ENCODE results near the gene C1GALT1. TPM values are rescaled to one million over a fixed set of nuclear protein-coding genes. Genes with fewer than 3 reads are reported as not detected.

C1GALT1 gene
- total RNA-seq, 1 experiment from 2014 or later: 69.8 TPM

DNA sequence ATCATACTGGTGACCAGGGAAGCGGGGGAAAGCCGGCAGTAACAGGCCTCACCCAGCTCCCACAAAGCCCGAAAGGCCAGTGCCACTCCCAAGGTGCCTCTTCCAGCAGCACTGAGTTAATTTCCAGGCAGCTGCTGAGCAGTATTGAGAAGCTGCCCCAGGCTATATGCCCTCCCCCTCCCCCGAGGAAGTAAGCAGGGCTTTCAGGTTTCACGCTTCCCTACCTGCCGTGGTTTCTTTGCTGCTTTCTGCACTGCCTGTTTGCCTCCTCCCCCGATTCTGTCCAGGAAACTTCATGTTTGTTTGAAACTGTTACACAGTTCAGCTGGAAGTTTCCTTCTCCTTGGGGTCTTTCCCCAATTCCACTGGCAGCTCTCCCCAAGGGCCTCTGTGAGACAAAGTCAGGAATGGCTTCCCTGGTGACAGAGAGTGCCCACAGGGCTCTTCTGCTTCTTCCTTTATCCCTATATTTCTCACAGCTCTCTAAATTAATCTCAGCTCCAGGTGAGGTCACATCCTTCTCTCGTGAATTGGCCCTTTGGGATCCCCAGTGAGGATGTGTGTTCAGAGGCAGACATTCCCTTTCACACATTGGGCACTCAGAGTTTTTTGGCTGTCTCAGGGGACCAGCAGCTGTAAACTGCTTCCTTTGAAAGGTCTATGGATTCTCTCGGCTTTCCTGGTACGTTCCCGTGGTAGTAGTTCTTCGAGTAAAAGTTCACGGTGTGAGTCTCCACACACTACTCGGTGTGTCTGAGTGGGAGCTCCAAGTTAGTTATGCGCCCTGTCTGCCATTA lies 19.4 kb downstream of the C1GALT1 start:
- peak; percentile 56 for DNase-seq (ENCODE audit: low read depth)

DNA sequence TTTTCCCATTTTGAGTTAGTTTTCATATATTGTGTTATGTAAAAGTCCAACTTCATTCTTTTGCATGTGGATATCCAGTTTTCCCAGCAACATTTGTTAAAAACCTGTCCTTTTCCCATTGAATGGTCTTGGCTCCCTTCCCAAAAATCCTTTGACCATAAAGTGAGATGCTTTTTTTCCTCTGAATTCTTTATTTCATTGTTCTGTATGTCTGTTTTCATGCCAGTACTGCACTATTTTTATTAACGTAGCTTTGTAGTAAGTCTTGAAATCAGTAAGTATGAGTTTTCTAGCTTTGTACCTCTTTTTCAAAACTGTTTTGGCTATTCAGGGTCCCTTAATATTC lies 20.0 kb downstream of the C1GALT1 start:
- DNase-seq (ENCODE audit: low read depth): no peak

DNA sequence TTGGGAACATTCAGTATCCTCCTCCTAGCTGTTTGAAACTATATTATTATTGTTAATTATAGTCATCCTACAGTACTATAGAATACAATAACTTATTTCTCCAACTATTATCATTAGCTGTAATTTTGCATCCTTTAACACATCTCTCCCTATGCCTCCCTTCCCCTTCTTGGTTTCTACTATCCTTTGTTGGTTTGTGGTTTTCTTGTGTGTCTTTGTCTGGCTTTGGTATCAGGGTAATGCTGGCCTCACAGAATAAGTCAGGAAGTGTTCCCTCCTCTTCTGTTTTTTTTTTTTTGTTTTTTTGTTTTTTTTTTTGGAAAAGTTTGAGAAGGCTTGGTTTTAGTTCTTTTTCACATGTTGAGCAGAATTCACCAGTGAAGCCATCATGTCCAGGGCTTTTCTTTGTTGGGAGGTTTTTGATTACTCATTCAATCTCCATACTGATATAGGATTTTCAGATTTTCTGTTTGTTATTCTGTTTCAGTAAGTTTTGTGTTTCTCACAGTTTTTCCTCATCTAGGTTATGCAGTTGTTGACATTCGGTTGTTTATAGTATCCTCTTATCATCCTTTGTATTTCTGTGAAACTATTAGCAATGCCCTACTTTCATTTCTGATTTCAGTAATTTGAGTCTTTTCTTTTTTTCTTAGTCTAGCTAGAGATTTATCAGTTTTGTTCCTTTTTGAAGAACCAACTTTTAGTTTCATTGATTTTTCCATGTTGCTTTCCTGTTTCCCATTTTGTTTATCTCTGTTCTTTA lies 21.6 kb downstream of the C1GALT1 start:
- peak; percentile 19 for DNase-seq (ENCODE audit: low read depth)

DNA sequence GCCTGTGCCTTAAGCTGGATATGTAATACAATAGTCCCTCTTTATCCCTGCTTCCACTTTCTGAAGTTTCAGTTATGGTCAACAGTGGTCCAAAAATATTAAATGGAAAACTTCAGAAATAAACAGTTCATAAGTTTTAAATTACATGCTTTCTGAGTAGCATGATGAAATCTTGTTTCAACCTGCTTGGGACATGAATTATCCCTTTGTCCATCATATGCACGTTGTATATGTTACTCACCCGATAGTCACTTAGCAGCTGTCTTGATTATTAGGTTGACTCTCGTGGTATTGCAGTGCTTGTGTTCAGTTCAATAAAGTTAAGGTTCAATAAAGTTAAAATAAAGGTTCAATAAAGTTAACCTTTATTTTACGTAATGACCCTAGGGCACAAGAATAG lies 25.5 kb downstream of the C1GALT1 start:
- no peak for DNase-seq (ENCODE audit: low read depth)

DNA sequence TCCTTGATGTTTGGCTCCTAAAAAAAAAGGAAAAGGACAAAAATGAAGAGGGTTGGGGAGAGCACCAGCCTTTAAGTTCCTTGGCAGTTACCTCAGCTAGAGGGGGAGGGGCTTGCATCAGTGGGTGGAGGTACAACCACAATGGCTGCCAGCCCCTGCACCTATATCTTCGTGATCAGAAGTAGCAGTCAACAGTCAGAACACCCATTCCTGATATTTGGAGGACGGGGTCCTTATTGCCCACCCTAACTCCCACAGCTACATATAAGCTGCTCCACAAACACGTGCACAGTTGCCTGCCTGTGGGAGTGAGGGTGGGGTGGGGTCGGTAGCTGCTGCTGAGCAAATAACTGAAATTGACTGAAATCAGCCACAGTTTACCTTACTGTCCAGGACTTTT lies 26.2 kb downstream of the C1GALT1 start:
- no peak for DNase-seq (ENCODE audit: low read depth)

DNA sequence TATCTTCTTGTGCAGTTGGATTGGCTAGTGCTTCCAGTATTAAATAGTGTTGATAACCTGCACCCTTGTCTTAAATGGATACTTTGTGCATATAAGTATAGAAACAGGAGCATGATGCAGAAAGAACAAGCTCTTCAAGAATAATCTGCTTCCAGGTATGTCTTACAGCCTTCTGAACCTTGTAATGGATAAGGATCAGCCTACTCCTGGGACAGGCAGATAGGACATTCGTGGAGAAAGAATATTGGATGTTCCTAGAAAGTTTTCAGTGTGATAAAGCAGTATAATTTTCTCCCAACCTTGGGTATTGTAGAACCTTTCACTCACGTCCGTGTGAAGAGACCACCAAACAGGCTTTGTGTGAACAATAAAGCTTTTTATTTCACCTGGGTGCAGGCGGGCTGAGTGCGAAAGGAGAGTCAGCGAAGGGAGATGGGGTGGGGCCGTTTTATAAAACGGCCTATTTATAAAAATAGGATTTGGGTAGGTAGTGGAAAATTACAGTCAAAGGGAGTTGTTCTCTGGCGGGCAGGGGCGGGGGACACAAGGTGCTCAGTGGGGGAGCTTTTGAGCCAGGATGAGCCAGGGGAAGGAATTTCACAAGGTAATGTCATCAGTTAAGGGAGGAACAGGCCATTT lies 27.2 kb downstream of the C1GALT1 start:
- no peak for DNase-seq (ENCODE audit: low read depth)

DNA sequence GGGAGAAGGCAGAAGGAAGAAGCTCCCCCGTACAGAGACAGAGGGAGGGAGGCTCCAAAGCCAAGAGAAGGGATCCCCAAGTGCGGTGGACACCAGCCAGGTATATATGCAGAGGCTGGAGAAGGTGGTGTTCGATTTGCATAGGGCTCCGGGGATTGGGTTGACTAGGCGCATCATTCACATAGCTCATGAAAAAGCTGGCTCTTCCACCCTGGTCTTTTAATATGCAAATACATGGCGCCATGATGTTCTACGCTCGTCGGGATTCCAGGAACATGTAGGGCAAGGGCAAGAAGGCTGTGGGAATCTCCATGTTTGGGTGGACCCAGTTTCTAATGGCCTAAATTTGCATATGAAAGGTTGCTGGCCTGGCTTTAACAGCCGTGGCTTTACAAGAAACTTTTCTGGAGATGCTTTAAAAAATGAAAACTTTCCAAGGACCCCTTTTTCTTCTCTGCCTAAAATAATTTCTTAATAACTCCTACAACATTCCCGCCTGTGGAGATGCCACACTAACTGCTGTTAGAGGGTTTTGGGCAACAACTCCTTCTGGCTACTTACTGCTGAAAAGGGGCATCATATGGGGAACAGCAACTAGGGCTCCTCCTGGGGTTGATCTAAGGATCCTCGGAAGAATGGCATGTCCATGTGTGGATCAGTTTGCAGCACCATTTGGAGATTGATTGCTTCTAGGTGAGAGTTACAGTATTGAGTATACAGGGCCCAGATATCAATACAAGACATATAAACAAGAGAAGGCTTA lies 28.3 kb downstream of the C1GALT1 start:
- DNase-seq (ENCODE audit: low read depth): no peak

DNA sequence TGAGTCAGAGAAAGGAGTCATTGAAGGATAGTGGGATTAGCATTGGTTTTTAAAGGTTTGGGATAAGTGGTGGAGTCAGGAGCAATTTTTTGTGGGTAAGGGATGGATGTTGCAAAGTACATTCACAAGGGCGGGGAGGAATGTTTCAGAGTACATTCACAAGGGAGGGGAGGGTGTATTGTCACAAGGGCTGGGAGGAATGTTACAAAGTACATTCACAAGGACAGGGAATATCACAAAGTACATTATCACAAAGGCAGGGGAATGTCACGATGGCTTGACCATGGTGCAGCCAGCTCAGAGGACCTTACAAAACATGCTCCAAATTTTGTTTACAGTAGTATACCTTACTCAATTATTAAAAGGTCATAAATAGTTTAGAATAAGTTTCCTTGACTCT lies 30.3 kb downstream of the C1GALT1 start:
- DNase-seq (ENCODE audit: low read depth): peak; percentile 16

DNA sequence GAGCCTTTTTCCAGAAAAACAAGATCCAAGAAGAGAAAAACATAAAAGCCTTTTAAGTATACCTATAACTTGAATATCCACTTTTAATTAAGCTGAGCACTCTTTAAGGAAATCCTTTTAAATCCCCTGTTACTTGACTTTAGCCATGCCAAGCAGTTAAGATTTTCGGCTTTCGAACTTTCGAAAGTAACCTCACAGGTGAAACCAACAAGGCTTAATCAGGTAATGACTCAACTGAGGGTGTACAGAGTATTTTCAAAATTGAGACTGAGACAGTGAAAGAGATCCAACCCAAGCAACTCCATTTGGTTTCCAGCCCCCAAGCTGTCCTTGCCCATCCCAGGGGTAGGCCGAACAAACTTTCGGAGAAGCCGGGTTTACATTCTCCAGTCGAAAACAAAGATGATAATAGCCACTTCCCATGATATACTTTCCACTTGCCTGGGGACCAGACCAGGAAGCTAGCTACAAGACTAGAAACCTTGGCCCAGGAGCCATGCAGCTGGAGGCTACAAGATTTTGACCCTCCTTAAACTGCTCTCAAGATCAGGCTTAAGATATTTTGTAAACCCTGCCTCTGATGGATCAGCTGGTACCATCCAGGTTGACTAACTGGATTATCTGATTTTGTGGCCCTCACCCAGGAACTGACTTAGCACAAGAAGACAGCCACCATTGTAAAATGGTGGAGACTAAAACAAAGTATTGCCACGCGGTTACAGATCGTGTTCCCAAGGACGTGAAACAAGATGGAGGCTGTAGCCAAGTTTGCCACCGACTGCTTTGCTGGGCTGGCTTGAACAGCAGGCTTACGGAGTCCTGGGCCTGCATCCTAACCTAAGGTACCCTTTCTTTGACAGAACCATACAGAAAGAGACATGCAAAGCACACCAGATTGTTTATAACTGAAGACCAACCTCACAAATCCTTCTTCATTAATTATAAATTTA lies 32.3 kb downstream of the C1GALT1 start:
- no peak for DNase-seq (ENCODE audit: low read depth)

DNA sequence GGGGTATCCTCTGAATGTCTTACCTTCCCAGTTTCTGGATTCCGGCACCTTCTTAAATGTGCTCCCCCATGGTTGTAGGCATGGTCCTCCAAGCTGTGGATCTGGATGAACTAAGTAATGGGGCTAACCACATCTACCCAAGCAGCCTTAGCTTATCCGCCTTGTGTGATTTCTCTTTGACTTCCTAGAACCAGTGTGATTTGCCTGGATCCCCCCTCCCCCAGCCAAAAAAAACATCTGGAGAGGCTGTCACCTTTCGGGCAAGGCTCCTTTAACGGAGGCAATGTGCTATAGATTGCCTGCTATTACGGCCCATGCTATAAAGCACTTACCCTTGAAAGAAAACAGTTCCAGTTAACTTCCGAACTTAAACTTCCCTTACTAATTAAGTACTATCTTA lies 33.9 kb downstream of the C1GALT1 start:
- DNase-seq (ENCODE audit: low read depth): no peak

DNA sequence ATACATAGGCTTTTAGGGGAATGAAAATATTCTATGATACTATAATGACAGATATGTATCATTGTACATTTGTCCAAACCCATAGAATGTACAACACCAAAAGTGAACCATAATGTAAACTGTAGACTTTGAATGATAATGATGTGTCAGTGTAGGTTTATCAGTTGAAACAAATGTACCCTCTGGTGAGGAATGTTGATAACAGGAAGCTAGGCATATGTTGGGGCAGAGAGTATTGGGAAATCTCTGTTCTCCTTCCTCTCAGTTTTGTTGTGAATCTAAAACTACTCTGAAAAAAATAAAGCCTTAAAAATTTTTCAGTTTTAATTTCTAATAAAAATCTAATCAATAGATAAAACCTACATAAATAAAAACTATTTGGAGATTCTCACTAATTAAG lies 36.9 kb downstream of the C1GALT1 start:
- no peak for DNase-seq (ENCODE audit: low read depth)

DNA sequence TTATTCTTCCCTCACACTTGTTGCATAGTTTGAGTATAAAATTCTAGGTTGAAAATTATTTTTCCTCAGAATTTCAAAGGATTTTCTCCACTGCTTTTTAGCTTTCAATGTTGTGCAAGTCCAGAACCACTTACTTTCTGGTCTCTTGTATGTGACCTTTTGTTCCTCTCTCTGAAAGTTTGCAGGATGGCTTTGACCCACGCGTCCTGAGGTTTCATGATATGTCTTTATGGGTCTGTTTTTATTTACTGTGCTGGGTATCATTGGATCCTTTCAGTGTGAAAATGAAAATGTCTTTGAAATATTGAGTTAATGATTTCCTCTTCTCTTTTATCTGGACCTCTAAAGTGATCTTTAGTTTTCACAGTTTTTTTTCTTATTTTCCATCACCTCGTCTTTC lies 38.5 kb downstream of the C1GALT1 start:
- no peak for DNase-seq (ENCODE audit: low read depth)

DNA sequence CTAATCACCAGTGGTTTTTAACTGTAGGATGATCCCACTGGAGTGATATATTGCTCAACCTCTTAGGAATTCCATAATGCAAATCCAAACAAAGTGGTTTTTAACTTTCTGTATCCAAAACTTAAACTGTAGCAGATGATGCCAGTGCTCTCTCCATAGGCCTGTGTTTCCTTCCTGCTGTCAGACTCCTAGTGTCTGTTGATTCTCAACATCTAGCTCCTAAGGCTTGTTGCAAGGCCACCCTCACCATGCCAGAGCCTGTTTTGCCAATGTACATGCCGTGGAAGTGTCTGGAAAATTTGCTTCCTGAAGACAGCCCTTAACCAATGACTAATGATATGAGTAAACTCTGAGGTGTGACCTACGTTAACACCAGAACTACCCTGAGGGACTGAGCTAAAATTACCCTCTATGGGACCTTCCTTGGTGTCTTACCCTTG lies 39.3 kb downstream of the C1GALT1 start:
- DNase-seq (ENCODE audit: low read depth): peak; percentile 88

DNA sequence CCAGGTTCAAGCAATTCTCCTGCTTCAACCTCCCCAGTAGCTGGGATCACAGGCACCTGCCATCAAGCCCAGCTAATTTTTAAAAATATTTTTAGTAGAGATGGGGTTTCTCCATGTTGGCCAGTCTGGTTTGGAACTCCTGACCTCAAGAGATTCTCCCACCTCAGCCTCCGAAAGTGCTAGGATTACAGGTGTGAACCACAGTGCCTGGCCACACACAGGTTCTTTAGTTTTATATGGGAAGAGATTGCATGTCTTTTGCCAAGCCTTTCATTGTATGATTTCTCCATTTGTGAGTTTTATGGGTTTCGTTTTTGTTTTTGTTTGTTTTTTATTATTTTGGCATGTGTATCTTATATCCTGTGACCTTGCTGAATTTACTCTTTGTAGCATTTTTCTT lies 40.9 kb downstream of the C1GALT1 start:
- DNase-seq (ENCODE audit: low read depth): no peak

DNA sequence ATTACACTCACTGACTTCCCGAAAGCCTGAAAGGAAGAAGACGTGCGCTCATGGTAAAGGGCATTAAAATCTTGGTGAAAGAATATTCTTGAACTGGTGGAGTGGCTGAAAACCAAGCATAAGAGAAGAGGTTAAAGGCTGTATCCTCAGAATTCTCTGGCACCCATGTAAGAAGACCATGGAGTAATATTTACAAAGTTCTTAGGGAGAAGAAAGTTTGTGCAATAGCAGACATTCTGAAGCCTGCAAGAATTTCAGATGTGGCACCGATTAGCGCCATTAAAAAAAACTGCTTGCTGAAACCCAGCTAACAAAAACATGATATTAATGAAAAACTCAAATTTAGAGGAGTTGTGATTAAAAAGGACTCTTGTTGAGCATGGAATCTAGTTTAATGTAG lies 44.1 kb downstream of the C1GALT1 start:
- DNase-seq (ENCODE audit: low read depth): no peak

DNA sequence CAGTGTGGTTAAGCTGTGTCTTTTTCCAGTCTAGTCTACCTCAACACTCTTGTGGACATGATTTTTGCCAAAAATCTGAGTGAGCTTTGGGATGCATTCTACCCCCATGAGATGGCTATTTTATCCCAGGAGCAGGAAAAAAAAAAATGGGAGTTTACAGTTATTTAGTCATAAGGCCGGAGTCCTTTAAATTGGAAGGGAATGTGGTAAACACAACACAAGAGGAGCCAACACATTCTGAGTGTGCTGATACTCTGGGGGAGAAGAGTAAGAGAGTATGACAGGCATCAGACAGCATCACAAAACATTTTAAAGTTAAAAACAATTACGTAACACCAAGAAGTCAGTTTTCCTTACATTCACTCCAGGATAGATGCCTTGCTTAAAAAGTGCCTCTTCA lies 46.1 kb downstream of the C1GALT1 start:
- peak; percentile 20 for DNase-seq (ENCODE audit: low read depth)

DNA sequence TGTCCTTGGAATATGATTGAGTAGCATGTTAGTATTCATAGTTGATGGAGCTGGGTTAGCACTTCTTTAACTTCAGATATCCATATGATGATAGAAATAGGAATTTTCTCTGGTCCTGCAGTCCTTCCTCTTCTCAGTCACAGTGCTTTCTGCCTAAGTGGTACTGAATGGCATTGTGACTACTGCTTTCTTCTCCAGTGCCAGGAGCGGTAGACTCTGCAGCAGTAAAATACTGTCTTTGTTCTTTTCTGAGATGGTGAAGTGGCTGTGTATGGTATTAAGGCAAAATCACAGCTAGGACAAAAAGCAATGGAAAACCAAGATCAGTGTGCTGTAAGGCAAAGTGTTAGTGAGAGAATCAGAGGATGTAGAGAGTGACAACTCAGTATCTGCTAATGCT lies 46.6 kb downstream of the C1GALT1 start:
- DNase-seq (ENCODE audit: low read depth): no peak

DNA sequence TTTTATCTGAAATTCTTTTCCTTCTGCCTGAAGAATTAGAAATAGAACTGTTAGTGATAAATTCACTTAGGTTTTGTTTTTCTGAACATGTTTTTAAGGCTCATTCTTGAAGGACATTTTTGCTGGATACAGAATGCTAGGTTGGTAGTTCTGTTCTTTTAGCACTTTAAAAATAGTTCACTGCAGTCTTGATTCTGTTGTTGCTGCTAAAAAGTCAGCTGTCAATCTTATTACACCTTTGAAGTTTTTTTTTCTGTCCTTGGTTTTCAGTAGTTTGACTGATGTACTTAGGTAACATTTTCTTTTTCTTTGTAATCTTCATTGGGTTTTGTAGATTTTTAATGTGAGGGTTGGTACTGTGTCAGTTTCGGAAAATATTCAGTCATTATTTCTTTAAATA lies 48.7 kb downstream of the C1GALT1 start:
- peak; percentile 5 for DNase-seq (ENCODE audit: low read depth)

DNA sequence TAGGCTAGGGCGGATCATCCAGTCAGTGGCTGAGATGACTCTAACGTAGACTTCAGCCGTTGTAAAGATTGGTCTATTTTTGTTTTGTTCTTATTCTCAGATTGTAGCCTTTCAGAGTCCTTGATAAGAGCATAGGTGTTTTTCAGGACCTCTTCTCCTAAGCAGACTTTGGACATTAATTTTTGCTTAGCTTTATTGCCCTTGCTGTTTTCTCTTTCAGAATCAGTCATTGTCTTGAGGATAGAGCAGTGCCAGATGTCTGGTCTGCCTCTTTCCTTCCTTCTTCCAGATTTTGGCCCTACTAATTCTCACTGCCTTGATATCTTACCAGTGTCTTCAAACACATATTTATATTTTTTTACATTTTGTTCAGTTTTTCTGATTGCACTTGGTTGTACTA lies 49.5 kb downstream of the C1GALT1 start:
- DNase-seq (ENCODE audit: low read depth): no peak

DNA sequence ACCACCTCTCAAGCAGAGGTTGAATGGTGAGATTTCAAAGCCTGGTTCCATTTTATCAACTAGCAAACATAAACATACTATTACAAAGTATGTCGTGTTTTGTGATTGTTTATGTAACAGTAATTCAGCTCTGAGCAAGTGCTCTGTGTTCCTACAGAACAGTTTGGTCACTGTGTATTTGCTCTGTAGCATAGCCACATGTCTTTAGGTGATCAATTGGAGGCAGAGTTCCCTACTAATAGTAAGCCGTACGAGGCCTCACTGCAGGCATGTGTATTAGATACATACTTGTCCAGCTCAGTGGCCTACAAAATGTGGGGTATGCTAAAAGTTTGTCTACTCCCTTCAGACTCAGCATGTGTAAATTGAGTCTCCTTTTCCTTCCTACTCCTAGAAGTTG lies 53.0 kb downstream of the C1GALT1 start:
- no peak for DNase-seq (ENCODE audit: low read depth)

DNA sequence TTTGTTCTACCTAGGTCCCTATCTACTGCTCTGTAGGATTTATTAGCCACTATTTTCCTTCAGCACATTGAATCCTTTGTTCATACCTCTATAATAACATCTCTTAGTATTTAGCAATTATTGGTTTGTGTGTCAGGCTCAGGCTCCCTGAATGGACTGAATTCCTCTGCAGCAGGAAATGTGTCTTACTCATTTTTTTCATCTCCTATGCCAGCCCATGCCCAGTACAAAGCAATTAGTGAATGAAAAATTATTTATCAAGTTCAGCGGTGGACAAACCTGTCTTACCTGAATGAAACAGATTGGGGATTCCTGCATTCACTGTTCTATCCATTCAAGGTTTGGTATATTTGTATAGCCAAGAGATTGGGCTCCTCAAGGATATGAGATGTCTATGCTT lies 53.7 kb downstream of the C1GALT1 start:
- no peak for DNase-seq (ENCODE audit: low read depth)

Data from M059J (cell line).